SK-N-SH (cell line): ENCODE results near the gene C6orf163. TPM values are rescaled to one million over a fixed set of nuclear protein-coding genes. Genes with fewer than 3 reads are reported as not detected.
"Not testable (repeated sequence)": the region's sequence is repeated elsewhere in the genome, so short reads cannot be mapped to it uniquely, and the experiment has no call there.

Experiments used
- CTCF ChIA-PET: fragments of 300-600, 350-600 bp; formaldehyde crosslinking; extraction: SDS; loops from one replicate; lab custom pipeline; 2021; lab: Yijun Ruan, JAX
- POLR2A ChIA-PET: fragments of 350-600 bp; sonication (Branson Sonifier 250); formaldehyde crosslinking; extraction: SDS; loops from one replicate; lab custom pipeline; 2020; ENCODE audit warnings: antibody characterized with exemption, inconsistent platforms; lab: Yijun Ruan, JAX
- DNase-seq: peaks from one replicate; pipeline ENCODE4 v3.0.0; 2012
- H2AFZ ChIP-seq: fragments of 200-600 bp; sonication (generic); 2 replicates; pipeline ENCODE4 v1.8.1; 2016; ENCODE audit warnings: antibody characterized with exemption, mild to moderate bottlenecking, low read depth
- H3F3A ChIP-seq: fragments of 200-600 bp; sonication (generic); replicated peaks from 2 replicates; pipeline ENCODE3; 2016; ENCODE audit warnings: antibody characterized with exemption, mild to moderate bottlenecking; ENCODE audit not compliant: insufficient read depth
- H3K27ac ChIP-seq, 2 experiments: fragments of 200-500 bp in 1 of 2; fragments of 200-600 bp in 1 of 2; sonication (Bioruptor generic) in 1 of 2; sonication (generic), shearing (Covaris generic) in 1 of 2; 2 replicates each; pipeline versions ENCODE4 v1.5.1 to v1.6.1; 2014 to 2016; ENCODE audit warnings: low read depth in 2 of 2, inconsistent platforms in 1 of 2, low read length in 1 of 2, mild to moderate bottlenecking in 1 of 2, mixed read lengths in 1 of 2
- H3K27me3 ChIP-seq: fragments of 200-600 bp; sonication (generic), shearing (Covaris generic); 2 replicates; pipeline ENCODE4 v1.6.1; 2016; ENCODE audit warnings: mixed run types; ENCODE audit not compliant: insufficient read depth
- H3K36me3 ChIP-seq, 2 experiments: fragments of 200-500 bp in 1 of 2; fragments of 200-600 bp in 1 of 2; sonication (Bioruptor generic) in 1 of 2; sonication (generic) in 1 of 2; replicated peaks in 1 of 2; 2 replicates each; pipeline versions ENCODE3 to v1.5.1; 2014 to 2016; ENCODE audit warnings: low read length in 1 of 2, mild to moderate bottlenecking in 1 of 2; ENCODE audit not compliant: insufficient read depth in 2 of 2, control insufficient read depth in 1 of 2
- H3K4me1 ChIP-seq, 2 experiments: fragments of 200-500 bp in 1 of 2; fragments of 200-600 bp in 1 of 2; sonication (Bioruptor generic) in 1 of 2; sonication (generic), shearing (Covaris generic) in 1 of 2; 2 replicates each; pipeline versions ENCODE4 v1.5.1 to v1.6.1; 2014 to 2016; ENCODE audit warnings: low read depth in 1 of 2, low read length in 1 of 2, mixed run types in 1 of 2; ENCODE audit not compliant: insufficient read depth in 2 of 2, control insufficient read depth in 1 of 2
- H3K4me2 ChIP-seq: fragments of 200-600 bp; sonication (generic), shearing (Covaris generic); 2 replicates; pipeline ENCODE4 v1.6.1; 2017; ENCODE audit warnings: mixed run types
- H3K4me3 ChIP-seq, 2 experiments: fragments of 200-500 bp in 1 of 2; fragments of 200-600 bp in 1 of 2; sonication (Bioruptor generic) in 1 of 2; sonication (generic), shearing (Covaris generic) in 1 of 2; 2 replicates each; pipeline versions ENCODE4 v1.5.1 to v1.8.1; 2014 to 2016; ENCODE audit warnings: low read depth in 2 of 2, inconsistent platforms in 1 of 2, low read length in 1 of 2, mild to moderate bottlenecking in 1 of 2, mixed read lengths in 1 of 2, moderate library complexity in 1 of 2
- H3K79me2 ChIP-seq: fragments of 200-600 bp; sonication (generic); 2 replicates; pipeline ENCODE4 v1.8.1; 2017; ENCODE audit warnings: mild to moderate bottlenecking; ENCODE audit not compliant: insufficient read depth
- H3K9ac ChIP-seq: fragments of 200-600 bp; sonication (generic); 2 replicates; pipeline ENCODE4 v1.6.1; 2017; ENCODE audit warnings: mixed run types
- H3K9me2 ChIP-seq: fragments of 200-600 bp; sonication (generic); 2 replicates; pipeline ENCODE4 v1.6.1; 2017; ENCODE audit warnings: mixed run types
- H3K9me3 ChIP-seq: fragments of 200-600 bp; sonication (generic); 2 replicates; pipeline ENCODE4 v1.6.1; 2017; ENCODE audit warnings: mixed run types, mild to moderate bottlenecking, moderate library complexity
- H4K20me1 ChIP-seq: fragments of 200-600 bp; sonication (generic); 2 replicates; pipeline ENCODE4 v1.6.1; 2017; ENCODE audit warnings: mild to moderate bottlenecking, mixed run types; ENCODE audit not compliant: insufficient read depth
- EP300 ChIP-seq, 2 experiments: IDR thresholded peaks; 2 replicates each; pipeline versions ENCODE4 v1.4.0 to v1.6.1; 2012; ENCODE audit warnings: borderline replicate concordance in 1 of 2, low read depth in 1 of 2, low read length in 1 of 2
- EZH2phosphoT487 ChIP-seq: fragments of 200-600 bp; sonication (generic); IDR thresholded peaks from 2 replicates; pipeline ENCODE4 v1.6.1; 2017; ENCODE audit warnings: low read depth, mixed run types, mild to moderate bottlenecking, antibody characterized with exemption, moderate library complexity, borderline replicate concordance
- FOSL2 ChIP-seq: IDR thresholded peaks from 2 replicates; pipeline ENCODE4 v1.4.0; 2012; ENCODE audit warnings: low read depth, mild to moderate bottlenecking, moderate library complexity, borderline replicate concordance
- FOXM1 ChIP-seq: IDR thresholded peaks from 2 replicates; pipeline ENCODE4 v1.4.0; 2012; ENCODE audit warnings: low read depth, mild to moderate bottlenecking
- GABPA ChIP-seq: IDR thresholded peaks from 2 replicates; pipeline ENCODE4 v1.4.0; 2012; ENCODE audit warnings: low read depth, mild to moderate bottlenecking
- GATA2 ChIP-seq: sonication (generic); formaldehyde crosslinking; IDR thresholded peaks from 2 replicates; pipeline ENCODE4 v1.5.0; 2020; ENCODE audit warnings: mild to moderate bottlenecking, missing genetic modification reagents
- MXI1 ChIP-seq: IDR thresholded peaks from 2 replicates; pipeline ENCODE4 v1.6.1; 2012; ENCODE audit warnings: mild to moderate bottlenecking, low read depth, low read length, improper control_type of control experiment
- NRF1 ChIP-seq: IDR thresholded peaks from 2 replicates; pipeline ENCODE4 v1.6.1; 2012; ENCODE audit warnings: low read depth, mild to moderate bottlenecking, low read length
- RCOR1 ChIP-seq: fragments of 150-350 bp; IDR thresholded peaks from 2 replicates; pipeline ENCODE4 v1.6.1; 2017; ENCODE audit warnings: antibody characterized with exemption, low read length
- RFX5 ChIP-seq: IDR thresholded peaks from 2 replicates; pipeline ENCODE4 v1.6.1; 2012; ENCODE audit warnings: mild to moderate bottlenecking, improper control_type of control experiment, low read length
- SIN3A ChIP-seq: IDR thresholded peaks from 2 replicates; pipeline ENCODE4 v1.6.1; 2012; ENCODE audit warnings: low read depth, mild to moderate bottlenecking, low read length, moderate library complexity, borderline replicate concordance
- SMC3 ChIP-seq: IDR thresholded peaks from 2 replicates; pipeline ENCODE4 v1.6.1; 2012; ENCODE audit warnings: low read depth, low read length, improper control_type of control experiment
- TAF1 ChIP-seq: IDR thresholded peaks from 2 replicates; pipeline ENCODE4 v1.6.1; 2012; ENCODE audit warnings: low read depth, mild to moderate bottlenecking, low read length, moderate library complexity, borderline replicate concordance
- TEAD4 ChIP-seq: IDR thresholded peaks from 2 replicates; pipeline ENCODE4 v1.4.0; 2012; ENCODE audit warnings: mild to moderate bottlenecking, borderline replicate concordance; ENCODE audit not compliant: insufficient read depth
- YY1 ChIP-seq: IDR thresholded peaks from 2 replicates; pipeline ENCODE4 v1.4.0; 2012; ENCODE audit warnings: low read depth, mild to moderate bottlenecking
- WGBS: methylation state at CpG from one replicate; pipeline ENCODE4 v1.1.6; 2017; ENCODE audit warnings: low lambda C conversion rate; 5-methylcytosine and 5-hydroxymethylcytosine counted together
- polyA plus RNA-seq, 3 experiments: library from polyadenylated mRNA; depleted of rRNA; stranded (reverse); fragments of >200 nt; gene quantifications; 2 replicates each; pipeline ENCODE4 v1.2.3, GENCODE V29; 2012
- TF ChIP-seq, protein P1 (sequence below): IDR thresholded peaks from 2 replicates; pipeline ENCODE4 v1.6.1; 2012; ENCODE audit warnings: mild to moderate bottlenecking, low read depth, low read length, moderate library complexity
- TF ChIP-seq, protein P2 (sequence below): IDR thresholded peaks from 2 replicates; pipeline ENCODE4 v1.4.0; 2012; ENCODE audit warnings: low read depth, borderline replicate concordance
- TF ChIP-seq, protein P3 (sequence below): IDR thresholded peaks from 2 replicates; pipeline ENCODE4 v1.4.0; 2012; ENCODE audit warnings: low read depth

C6orf163 gene
- polyA plus RNA-seq (2012; rRNA removed): 0.49 and 0.54 TPM in 2 replicates
- 0.16 and 0.50 TPM in 2 replicates for polyA plus RNA-seq (2012; cell fraction: cytosol; rRNA removed)
- polyA plus RNA-seq (2012; cell fraction: nucleus; rRNA removed): 1.2 and 2.3 TPM in 2 replicates

DNA sequence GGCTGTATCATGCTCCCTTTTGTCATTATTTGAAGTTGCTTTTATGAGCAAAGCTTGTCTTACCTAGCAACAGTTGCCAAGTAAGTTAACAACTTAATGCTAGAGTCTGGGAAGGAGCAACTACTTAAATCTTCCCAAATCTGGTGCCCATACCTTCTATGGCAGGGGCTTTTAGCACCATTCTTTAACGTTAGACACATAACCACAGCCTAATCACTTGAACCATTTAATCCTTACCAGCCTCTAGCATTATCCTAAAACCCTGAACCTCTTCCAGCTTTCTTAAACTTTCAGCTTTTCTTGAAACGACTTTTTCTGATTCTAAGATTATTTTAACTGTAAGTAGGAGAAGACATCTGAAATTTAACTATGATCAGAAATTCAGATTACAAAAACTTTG lies at the start of gene C6orf163:
TSS of gene C6orf163 (plus strand) at position 83 of the 400 bp plus-strand sequence. CDS start at position 370, 287 bp downstream.
- 84% methylated on average over 2 of the region's 2 CpGs for WGBS

GRCh38 chr6:87297119-87297518 lies 47.5 kb upstream of the C6orf163 start:
- Histone ChIP-seq H3K27ac (no peak overlapping the region), H3K4me3 (no peak overlapping the region), H2AFZ (no peak overlapping the region), H3F3A (no peaks in the 10 kb centered on the region), H3K9me2 (no peaks in the 10 kb centered on the region), H3K79me2 (no peaks in the 10 kb centered on the region), H3K9ac (no peak overlapping the region), H3K36me3 (no peaks in the 10 kb centered on the region), H4K20me1 (no peaks in the 10 kb centered on the region), H3K4me2 (no peak overlapping the region), H3K27me3 (no peaks in the 10 kb centered on the region), H3K9me3 (no peaks in the 10 kb centered on the region), H3K4me1 (no peaks in the 10 kb centered on the region)
- 8% methylated on average over 1 of the region's 1 CpG for whole genome bisulfite sequencing
- ChIA-PET POLR2A (no interaction called here), CTCF (interaction anchor here (1.5 kb wide), 1 partner anchor 25 kb away, joined by 4 read pairs; the partner anchor contains the start of gene SMIM8)
- no peak for DNase-seq
- TF ChIP-seq EZH2phosphoT487 (no peak), RFX5 (no peak), YY1 (no peak), SMC3 (no peak), GABPA (no peak), GATA2 (CRISPR knock-in tag) (no peak), TAF1 (no peak), MXI1 (no peak), FOSL2 (no peak), TEAD4 (no peak)
- TF ChIP-seq, protein P1, sequence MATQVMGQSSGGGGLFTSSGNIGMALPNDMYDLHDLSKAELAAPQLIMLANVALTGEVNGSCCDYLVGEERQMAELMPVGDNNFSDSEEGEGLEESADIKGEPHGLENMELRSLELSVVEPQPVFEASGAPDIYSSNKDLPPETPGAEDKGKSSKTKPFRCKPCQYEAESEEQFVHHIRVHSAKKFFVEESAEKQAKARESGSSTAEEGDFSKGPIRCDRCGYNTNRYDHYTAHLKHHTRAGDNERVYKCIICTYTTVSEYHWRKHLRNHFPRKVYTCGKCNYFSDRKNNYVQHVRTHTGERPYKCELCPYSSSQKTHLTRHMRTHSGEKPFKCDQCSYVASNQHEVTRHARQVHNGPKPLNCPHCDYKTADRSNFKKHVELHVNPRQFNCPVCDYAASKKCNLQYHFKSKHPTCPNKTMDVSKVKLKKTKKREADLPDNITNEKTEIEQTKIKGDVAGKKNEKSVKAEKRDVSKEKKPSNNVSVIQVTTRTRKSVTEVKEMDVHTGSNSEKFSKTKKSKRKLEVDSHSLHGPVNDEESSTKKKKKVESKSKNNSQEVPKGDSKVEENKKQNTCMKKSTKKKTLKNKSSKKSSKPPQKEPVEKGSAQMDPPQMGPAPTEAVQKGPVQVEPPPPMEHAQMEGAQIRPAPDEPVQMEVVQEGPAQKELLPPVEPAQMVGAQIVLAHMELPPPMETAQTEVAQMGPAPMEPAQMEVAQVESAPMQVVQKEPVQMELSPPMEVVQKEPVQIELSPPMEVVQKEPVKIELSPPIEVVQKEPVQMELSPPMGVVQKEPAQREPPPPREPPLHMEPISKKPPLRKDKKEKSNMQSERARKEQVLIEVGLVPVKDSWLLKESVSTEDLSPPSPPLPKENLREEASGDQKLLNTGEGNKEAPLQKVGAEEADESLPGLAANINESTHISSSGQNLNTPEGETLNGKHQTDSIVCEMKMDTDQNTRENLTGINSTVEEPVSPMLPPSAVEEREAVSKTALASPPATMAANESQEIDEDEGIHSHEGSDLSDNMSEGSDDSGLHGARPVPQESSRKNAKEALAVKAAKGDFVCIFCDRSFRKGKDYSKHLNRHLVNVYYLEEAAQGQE: no peak

More for the DNA sequence above, at the start of gene C6orf163:
- H3K9ac ChIP-seq: no peak within 1 kb of the TSS
- H2AFZ ChIP-seq: no peak within 1 kb of the TSS
- peaks cover 0 to 6% of the 10 kb centered on the region in 2 experiments for H3K36me3 ChIP-seq
- no peaks in the 10 kb centered on the region for H3K27me3 ChIP-seq
- H3F3A ChIP-seq: no peaks in the 10 kb centered on the region
- H3K9me2 ChIP-seq: no peaks in the 10 kb centered on the region
- POLR2A ChIA-PET: no interaction called here
- no peaks in the 10 kb centered on the region for H4K20me1 ChIP-seq
- no peak for DNase-seq
- TF ChIP-seq, protein P2, sequence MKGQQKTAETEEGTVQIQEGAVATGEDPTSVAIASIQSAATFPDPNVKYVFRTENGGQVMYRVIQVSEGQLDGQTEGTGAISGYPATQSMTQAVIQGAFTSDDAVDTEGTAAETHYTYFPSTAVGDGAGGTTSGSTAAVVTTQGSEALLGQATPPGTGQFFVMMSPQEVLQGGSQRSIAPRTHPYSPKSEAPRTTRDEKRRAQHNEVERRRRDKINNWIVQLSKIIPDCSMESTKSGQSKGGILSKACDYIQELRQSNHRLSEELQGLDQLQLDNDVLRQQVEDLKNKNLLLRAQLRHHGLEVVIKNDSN: no peak
- TF ChIP-seq NRF1 (no peak), RCOR1 (no peak), EP300 (IDR thresholded peaks at IDR 0.05; ENCODE audit: borderline replicate concordance in 1 of 2, low read depth in 1 of 2, low read length in 1 of 2) (no peak), FOXM1 (no peak), TEAD4 (no peak), SIN3A (no peak), FOSL2 (no peak)
- TF ChIP-seq, protein P3, sequence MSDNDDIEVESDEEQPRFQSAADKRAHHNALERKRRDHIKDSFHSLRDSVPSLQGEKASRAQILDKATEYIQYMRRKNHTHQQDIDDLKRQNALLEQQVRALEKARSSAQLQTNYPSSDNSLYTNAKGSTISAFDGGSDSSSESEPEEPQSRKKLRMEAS: no peak
- TF ChIP-seq, all 33 proteins: peak for 0
- Histone ChIP-seq H3K9me3 (no peaks in the 10 kb centered on the region), H3K4me2 (no peak within 1 kb of the TSS), H3K27ac (no peak within 1 kb of the TSS), H3K4me3 (no peak within 1 kb of the TSS), H3K79me2 (no peaks in the 10 kb centered on the region), H3K4me1 (no peaks in the 10 kb centered on the region)
- CTCF ChIA-PET: interaction anchor here (1.2 to 1.7 kb wide), 2 partner anchors 23 to 43 kb away, joined by 3 to 5 read pairs; no protein-coding TSS in a partner anchor

DNA sequence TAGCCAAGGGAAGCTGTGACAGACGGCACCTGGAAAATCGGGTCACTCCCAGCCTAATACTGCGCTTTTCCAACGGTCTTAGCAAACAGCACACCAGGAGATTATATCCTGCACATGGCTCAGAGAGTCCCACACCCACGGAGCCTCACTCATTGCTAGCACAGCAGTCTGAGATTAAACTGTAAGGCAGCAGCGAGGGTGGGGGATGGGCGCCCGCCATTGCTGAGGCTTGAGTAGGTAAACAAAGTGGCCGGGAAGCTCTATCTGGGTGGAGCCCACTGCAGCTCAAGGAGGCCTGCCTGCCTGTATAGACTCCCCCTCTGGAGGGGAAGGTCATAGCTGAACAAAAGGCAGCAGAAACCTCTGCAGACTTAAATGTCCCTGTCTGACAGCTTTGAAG lies 43.3 kb upstream of the C6orf163 start:
- CTCF ChIA-PET: interaction anchor here (0.7 kb wide), 1 partner anchor 12 kb away, joined by 3 read pairs; no protein-coding TSS in a partner anchor
- H3K4me1 ChIP-seq, H2AFZ ChIP-seq, H4K20me1 ChIP-seq, H3F3A ChIP-seq, H3K79me2 ChIP-seq, H3K27me3 ChIP-seq, H3K9me2 ChIP-seq, H3K4me2 ChIP-seq, H3K36me3 ChIP-seq, H3K4me3 ChIP-seq, H3K9ac ChIP-seq, H3K9me3 ChIP-seq, H3K27ac ChIP-seq, DNase-seq, POLR2A ChIA-PET: not testable (repeated sequence)
- 37% methylated on average over 5 of the region's 9 CpGs for WGBS
